ENCODE results near the gene SCAF8. TPM values are rescaled to one million over a fixed set of nuclear protein-coding genes. Genes with fewer than 3 reads are reported as not detected.

Gene SCAF8
- total and polyA plus RNA-seq, 9 donors: 21.9 to 66.1 (median 54.3) TPM

DNA sequence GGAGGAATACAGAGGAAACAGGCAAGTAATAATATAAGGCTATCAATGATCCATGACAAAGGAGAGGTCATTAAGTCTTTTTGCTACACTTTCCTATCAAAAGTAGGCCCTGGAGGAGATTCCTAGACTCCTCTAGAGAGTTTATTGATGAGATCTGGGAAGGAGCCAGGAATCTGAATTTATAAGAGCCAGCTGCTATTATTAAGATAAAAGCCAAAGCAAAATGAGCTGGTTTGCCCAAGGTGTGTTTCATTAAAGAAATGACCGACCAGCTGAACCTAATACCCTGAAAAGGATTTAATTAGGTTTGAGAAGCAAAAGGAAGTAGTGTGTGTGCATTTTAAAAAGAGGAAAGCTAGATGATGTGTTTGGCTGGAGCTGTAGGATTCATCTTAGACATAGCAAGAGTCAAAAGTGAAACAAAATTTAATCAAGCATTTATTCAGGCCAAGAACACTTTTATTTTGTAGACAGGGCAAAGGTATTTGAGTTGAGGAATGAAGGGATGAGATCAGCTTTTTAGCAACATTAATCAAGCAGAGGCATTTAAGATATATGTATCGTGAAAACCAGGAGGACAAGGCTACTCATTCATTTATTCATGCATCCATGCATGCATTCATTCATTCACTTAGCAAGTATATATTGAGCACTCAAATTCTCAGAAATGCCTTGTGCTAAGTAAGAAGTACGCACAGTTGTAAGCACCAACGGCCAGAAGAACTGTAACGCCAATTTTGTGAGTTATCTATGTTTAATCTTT, 43.5 kb upstream of the SCAF8 start:
- no peak for DNase-seq
- intact Hi-C loops (cut with DNase I): no loop called here
- no peak overlapping the region for H3K4me3 ChIP-seq
- no peak overlapping the region for H3K27ac ChIP-seq
- WGBS, 3 donors: 38 to 49% (median 40%) methylated on average over 5 of the region's 5 CpGs
- TF ChIP-seq EP300 (IDR thresholded peaks at IDR 0.05) (no peak), POLR2A (IDR thresholded peaks at IDR 0.05) (no peak)
- TF ChIP-seq, protein P1, sequence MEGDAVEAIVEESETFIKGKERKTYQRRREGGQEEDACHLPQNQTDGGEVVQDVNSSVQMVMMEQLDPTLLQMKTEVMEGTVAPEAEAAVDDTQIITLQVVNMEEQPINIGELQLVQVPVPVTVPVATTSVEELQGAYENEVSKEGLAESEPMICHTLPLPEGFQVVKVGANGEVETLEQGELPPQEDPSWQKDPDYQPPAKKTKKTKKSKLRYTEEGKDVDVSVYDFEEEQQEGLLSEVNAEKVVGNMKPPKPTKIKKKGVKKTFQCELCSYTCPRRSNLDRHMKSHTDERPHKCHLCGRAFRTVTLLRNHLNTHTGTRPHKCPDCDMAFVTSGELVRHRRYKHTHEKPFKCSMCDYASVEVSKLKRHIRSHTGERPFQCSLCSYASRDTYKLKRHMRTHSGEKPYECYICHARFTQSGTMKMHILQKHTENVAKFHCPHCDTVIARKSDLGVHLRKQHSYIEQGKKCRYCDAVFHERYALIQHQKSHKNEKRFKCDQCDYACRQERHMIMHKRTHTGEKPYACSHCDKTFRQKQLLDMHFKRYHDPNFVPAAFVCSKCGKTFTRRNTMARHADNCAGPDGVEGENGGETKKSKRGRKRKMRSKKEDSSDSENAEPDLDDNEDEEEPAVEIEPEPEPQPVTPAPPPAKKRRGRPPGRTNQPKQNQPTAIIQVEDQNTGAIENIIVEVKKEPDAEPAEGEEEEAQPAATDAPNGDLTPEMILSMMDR (IDR thresholded peaks at IDR 0.05): no peak
- H3K36me3 ChIP-seq: no peaks in the 10 kb centered on the region
- H3K9me3 ChIP-seq: no peaks in the 10 kb centered on the region
- H3K4me1 ChIP-seq (ENCODE audit: insufficient read depth): no peaks in the 10 kb centered on the region
- H3K27me3 ChIP-seq: no peaks in the 10 kb centered on the region

DNA sequence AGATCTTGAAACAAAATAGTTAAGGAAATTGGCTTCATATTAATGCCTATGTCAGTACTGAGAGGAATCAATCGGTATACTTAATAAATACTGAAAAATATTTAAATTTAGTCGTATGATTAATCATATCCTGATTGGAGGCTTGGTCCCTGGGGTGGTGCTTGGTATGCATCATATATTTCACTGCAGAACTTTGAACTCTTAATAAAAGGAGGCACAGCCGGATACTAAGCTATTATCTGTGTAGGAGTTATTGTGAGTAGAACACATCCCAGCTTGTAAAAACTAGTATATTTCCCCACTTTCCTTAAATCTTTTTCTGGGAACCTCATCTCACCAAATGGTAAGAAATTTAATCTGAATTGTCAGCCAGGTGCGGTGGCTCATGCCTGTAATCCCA, 42.4 kb upstream of the SCAF8 start:
- Histone ChIP-seq H3K36me3 (no peaks in the 10 kb centered on the region), H3K4me1 (ENCODE audit: insufficient read depth) (no peaks in the 10 kb centered on the region), H3K4me3 (no peak overlapping the region), H3K27me3 (no peaks in the 10 kb centered on the region), H3K9me3 (no peaks in the 10 kb centered on the region), H3K27ac (no peak overlapping the region)
- TF ChIP-seq POLR2A (IDR thresholded peaks at IDR 0.05): no peak
- TF ChIP-seq EP300 (IDR thresholded peaks at IDR 0.05): no peak
- TF ChIP-seq, protein P1 (IDR thresholded peaks at IDR 0.05): no peak
- DNase-seq: no peak
- intact Hi-C loops (cut with DNase I): no loop called here
- WGBS, 3 donors: 52 to 60% (median 59%) methylated on average over 4 of the region's 4 CpGs

DNA sequence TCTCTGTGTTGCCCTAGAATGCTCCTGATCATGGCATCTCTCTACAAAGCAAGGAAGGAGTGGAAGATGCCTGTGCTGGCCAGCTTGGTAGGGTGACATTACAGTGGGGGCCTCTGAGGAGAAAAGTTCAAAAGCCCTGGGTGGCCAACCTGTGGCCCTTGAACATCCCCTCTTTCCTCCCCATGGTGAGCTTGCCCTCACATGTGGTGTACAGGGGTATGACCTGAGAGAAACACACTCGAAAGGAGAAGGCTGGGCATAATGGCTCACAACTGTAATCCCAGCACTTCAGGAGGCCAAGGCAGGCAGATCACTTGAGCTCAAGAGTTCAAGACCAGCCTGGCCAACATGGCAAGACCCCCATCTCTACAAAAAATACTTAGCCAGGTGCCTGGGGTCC, 36.6 kb upstream of the SCAF8 start:
- H3K4me3 ChIP-seq: no peak overlapping the region
- no peak for DNase-seq
- intact Hi-C loops (cut with DNase I): no loop called here
- TF ChIP-seq EP300 (IDR thresholded peaks at IDR 0.05): no peak
- TF ChIP-seq POLR2A (IDR thresholded peaks at IDR 0.05): no peak
- TF ChIP-seq, protein P1 (IDR thresholded peaks at IDR 0.05): no peak
- no peaks in the 10 kb centered on the region for H3K27me3 ChIP-seq
- H3K9me3 ChIP-seq: no peaks in the 10 kb centered on the region
- H3K36me3 ChIP-seq: no peaks in the 10 kb centered on the region
- no peak overlapping the region for H3K27ac ChIP-seq
- no peaks in the 10 kb centered on the region for H3K4me1 ChIP-seq (ENCODE audit: insufficient read depth)
- WGBS, 3 donors: 83 to 95% (median 90%) methylated on average over 1 of the region's 1 CpG

DNA sequence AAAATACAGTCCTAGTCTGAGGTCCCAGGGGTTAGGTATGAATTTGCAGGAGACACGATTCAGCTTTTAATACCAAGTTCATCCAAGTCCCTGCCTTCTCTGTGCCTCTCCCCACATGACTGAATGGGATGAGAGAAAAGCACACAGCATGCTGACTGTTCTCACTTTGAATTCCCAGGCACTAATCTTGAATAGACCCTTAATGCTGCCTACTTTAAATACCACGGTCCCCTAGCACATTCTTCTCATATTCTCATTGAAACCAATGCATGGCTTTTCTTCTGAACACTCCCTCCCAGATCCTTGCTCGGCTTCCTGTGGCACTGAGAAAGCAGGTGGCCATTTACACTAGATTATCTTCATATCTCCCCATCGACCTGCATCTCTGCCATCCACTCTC, 30.1 kb upstream of the SCAF8 start:
- Histone ChIP-seq H3K36me3 (no peaks in the 10 kb centered on the region), H3K9me3 (no peaks in the 10 kb centered on the region), H3K27ac (no peak overlapping the region), H3K27me3 (no peaks in the 10 kb centered on the region), H3K4me1 (ENCODE audit: insufficient read depth) (no peaks in the 10 kb centered on the region), H3K4me3 (no peak overlapping the region)
- DNase-seq: no peak
- 74 to 77% (median 74%) methylated on average over 4 of the region's 4 CpGs for WGBS, 3 donors
- intact Hi-C loops (cut with DNase I): no loop called here
- TF ChIP-seq POLR2A (IDR thresholded peaks at IDR 0.05): no peak
- no peak for TF ChIP-seq EP300 (IDR thresholded peaks at IDR 0.05)
- TF ChIP-seq, protein P1 (IDR thresholded peaks at IDR 0.05): no peak

Measured in ovary (tissue), 9 donors.